Germinal center (tissue), 1 donor: ENCODE results near the gene SUMO4.

Experiments
- DNase-seq: peaks from one replicate; pipeline ENCODE4 v3.0.0; 2012; ENCODE audit warnings: mixed read lengths, low spot score

SUMO4 gene

DNA sequence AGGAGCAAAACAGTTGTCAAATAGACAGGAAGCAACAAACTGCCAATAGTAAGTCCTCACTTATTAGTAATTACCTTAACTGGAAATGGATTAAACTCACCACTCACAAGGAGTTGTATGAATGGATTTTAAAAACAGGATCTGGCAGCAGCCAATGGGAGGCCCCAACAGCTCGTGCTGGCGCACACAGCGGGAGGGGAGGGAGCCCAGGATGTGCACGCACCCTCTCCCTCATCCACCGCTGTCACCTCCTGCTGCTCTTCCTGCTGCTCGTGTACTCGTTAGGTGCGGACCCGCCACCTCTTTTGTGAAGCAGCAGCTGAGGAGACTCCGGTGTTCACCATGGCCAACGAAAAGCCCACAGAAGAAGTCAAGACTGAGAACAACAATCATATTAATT is at the start of gene SUMO4:
Gene SUMO4 (plus strand): TSS at position 213 of the 400 bp plus-strand sequence. CDS start 130 bp downstream, at position 343.
- no peak for DNase-seq

DNA sequence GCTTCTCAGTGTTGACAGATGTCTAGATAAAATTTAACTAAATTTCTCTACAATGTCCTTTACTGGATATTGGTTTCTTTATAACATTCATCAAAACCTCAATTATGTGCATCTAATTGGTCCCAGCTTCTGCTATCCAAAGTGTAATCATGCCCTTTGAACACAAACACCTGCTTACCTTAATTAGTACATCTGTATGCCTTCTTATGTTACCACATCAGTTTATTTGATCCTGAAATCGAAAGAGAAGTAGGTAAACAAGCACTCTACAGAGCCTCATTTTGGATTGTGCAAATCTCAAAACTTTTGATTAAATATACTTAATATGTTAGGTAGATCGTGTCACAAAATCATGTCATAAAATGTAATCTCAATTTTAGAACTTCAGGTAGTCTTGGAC is 46.1 kb upstream of the SUMO4 start:
- DNase-seq: no peak

DNA sequence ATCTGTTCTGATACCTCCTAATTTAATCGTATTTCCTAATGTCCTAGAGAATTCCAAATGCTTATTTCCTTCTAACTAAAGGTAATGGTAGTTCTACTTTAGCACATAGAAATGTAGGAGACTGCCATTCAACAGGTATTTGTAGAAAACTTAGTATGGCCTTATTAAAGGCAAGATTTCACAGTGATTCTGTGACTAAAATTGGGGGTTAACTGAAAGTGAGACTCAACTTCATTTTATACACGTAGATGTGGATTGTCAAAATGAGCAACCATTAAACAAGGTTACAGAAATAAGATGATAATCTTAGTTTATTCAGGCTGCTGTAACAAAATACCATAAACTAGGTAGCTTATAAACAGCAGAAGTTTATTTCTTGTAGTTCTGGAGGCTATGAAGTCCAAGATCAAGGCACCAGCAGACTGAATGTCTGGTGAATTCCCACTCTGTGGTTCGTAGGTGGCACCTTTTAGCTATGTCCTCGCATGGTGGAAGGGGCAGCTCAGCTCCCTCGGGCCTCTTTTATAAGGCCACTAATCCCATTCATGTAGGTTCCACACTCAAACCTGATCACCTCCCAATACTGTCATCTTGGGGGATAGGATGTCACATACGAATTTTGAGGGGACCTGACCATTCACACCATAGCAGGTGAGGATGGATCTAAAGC is 43.8 kb upstream of the SUMO4 start:
- DNase-seq: no peak

DNA sequence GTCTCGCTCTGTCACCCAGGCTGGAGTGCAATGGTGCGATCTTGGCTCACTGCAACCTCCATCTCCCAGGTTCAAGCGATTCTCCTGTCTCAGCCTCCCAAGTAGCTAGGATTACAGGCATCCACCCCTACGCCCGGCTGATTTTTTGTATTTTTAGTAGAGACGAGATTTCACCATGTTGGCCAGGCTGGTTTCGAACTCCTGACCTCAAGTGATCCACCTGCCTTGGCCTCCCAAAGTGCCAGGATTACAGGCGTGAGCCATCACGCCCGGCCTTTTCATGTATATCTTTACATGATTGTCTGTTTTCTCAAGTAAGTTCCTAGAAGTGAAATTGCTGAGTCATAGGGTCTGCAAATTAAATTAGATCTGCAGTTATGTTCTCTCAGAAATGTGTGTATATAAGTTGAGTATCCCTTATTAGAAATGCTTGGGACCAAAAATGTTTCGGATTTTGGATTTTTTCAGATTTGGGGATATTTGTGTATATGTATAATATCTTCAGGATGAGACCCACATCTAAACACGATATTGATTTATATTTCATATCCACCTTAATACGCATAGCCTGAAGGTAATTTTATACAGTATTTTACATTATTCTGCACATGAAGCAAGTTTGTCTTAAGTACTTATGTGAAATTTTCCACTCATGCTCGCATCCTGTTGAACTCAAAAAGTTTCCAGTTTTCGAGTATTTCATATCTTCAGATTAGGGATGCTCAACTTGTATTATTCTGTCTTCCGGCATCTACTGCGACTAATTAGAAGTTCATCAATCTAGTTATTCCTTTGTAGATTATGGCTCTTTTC is 42.1 kb upstream of the SUMO4 start:
- no peak for DNase-seq

DNA sequence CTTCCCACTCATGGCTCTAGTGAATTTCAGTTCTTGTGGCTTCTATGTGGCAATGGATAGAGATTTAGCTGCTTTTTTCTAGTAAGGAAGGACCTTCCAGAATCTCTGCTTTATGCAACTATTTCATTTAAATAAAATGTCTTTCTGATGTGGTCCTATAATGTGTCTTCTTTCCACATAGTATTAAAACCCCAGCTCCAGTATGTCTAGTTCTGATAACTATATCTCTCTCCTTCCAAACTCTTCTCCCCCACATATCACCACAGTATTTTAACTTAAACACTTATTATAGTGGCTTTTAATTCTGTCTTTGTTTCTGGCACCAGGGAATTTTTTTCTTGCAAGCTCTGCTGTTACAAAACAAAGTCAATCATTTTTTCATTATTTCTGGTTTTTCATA is 40.6 kb upstream of the SUMO4 start:
- no peak for DNase-seq

DNA sequence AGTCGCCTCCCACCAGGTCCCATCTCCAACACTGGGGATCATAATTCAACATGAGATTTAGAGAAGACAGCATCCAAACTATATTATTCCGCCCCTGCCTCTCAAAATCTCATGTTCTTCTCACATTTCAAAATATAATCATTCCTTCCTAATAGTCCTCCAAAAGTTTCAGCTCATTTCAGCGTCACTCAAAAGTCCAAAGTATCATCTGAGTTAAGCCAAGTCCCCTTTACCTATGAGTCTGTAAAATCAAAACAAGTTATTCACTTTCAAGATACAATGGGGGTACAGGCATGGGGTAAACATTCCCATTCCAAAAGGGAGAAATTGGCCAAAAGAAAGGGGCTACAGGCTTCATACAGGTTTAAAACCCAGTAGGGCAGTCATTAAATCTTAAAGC is 39.5 kb upstream of the SUMO4 start:
- no peak for DNase-seq

DNA sequence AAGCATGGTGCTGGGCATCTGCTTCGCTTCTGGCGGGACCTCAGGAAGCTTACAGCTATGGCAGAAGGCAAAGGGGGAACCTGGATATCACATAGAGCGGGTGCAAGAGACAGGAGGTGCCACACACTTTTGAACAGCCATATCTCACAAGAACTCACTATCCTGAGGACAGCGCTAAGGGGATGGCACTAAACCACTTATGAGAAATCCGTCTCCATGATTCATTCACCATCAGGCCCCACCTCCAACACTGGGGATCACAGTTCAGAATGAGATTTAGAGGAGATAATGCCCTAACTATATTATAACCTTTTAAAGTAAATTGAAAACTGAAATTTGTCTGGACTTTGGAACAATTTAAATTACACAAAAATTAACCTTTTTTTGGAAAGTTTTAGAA is 37.8 kb upstream of the SUMO4 start:
- DNase-seq: no peak

DNA sequence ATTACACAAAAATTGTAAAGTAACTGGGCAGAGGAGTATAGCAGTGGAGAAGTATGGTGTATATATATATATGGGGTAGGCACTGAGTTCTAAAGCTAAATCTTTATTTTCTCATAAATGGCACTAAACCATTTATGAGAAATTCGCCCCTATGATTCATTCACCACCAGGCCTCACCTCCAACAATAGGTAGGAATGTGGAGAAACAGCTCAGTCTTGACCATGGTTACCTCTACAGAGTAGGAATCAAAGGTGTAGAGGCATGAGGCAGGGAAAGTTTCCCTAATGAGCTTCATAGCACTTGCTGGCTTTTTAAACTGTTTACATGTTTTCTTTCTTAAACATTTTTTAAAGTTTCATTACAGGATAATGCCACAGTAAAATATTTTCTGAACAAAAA is 36.9 kb upstream of the SUMO4 start:
- DNase-seq: no peak

DNA sequence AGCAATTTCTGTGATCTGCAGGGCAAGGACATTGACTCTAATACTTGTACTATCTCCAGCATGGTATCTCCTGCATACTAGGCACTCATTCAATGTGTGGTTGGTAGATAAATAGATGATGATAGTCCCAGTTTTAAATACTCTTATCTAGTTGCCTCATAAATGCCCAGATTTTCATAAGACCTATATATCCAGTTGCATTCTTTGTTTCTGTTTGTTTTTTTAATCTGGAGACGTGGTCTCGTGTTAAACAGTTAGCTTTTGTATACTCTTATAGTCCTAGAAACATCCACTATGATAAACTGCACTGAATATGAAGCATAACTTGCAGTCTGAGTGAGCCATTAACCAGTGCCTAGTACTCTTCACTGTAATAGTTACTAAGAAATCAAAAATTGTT is 35.5 kb upstream of the SUMO4 start:
- DNase-seq: no peak

DNA sequence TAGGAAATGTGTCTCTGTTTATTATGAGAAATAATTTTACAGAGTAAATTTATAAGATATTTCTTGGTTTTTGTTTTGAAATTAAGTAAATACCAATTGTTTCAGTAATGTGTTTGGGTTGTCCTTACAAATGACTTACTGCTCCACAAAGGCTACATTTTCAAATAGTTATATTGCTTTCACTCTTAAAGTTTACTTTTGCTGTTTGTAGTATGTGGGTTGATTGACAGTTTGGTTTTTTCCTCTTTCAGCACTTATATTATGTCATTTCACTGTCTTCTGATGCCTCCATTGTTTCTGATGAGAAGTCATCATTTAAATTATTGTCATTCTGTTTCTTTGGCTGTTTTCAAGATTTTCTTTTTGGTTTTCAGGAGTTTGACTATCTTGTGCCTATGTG is 34.9 kb upstream of the SUMO4 start:
- no peak for DNase-seq

DNA sequence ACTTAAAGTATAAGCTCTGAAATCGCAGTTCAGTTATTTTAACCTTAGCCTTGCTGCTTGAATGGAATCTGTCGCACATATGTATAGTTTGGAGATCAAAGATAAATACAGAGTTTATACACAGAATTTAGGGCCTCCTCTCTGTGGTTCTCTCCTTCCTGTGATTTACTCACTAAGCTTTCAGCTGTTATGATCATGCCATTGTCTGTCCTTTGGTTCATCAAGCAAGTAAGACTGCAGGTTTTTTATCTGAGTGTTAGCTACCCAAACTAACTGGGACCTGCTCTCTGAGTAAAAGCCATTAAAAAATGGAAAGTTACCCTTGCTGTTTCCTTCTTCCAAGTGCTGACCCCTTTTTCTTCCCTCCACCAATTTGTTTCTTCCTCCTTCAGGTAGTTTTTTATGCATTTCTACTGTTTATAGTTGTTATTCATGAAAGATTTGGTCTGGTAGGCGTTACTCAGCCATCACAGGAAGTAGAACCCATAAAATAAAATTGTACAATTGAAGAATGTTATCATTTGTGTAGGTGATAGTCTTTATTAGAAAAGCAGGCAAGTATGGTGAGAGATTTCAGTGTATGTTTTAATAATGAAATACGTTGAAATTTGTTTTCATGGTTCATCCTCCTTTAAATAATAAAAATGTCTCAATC is 33.7 kb upstream of the SUMO4 start:
- DNase-seq: no peak

DNA sequence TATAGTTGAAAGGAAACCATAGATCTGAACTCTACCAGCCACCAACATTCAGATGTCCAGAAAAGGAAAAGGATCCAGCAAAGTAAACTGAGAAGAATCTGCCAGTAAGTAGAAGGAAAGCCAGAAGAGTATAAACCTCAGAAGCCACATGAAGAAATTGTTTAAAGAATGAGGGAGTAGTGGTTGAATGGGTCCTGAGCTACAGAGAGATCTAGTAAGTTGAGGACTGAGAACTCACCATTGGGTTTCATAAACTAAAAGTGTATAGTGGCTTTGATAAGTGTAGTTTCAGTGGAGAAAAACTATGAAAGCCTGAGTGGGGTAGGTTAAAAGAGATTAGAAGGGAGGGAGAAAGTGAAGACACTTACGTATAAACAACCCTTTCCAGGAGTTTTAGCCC is 32.0 kb upstream of the SUMO4 start:
- no peak for DNase-seq

DNA sequence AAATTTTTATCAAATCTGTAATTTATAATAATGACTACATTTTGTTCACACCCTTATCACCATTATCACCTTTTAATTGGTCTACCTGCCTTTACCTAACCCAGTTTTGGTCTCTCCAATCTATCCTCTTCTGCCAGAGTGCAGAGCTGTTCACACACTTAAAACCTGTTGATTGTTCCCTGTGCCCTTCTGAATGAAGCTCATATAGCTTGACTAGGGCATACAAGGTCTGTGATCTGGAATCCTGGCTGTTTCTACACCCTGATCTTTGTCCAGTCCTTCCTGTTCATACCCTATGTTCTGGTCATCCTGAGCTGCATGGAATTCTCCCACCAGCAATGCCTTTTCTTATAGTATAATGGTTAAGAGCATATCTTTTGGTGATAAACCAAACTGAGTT is 28.9 kb upstream of the SUMO4 start:
- DNase-seq: no peak

DNA sequence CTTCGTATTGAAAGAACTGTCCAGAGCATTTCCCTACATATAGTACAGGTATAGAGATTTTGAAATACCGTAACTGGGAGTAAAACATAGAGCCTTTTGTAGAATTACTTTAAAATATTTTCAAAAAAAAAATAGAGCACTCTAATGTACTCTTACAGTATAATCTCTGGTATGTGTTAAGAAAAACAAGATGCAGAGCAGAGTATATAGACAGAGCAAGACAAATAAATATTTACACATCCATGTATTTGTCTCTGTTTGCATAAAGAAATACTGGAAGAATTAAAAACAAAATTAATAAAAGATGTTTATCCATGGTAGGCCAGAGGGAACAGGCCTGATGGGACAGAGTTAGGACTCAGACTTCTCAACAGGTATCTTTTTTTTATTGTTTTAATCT is 28.0 kb upstream of the SUMO4 start:
- DNase-seq: no peak

DNA sequence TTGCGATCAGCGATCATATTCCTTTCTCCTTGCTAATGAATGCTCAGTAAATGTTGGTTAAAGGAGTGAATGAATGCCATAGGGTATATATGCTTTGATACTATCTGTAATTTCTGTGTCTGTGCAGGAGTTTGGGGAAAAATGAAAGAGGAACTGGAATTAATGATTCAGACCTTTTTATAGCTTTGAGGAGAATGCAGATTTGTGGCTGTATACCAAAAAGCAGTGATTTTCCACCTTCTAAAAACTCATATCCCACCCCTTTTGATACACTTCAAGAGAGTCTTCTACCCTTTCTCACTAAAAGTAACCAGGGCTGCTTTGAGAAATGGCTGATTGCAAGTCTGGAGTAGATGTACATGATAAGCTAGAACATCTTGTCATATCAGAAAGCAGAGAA is 26.6 kb upstream of the SUMO4 start:
- DNase-seq: no peak

DNA sequence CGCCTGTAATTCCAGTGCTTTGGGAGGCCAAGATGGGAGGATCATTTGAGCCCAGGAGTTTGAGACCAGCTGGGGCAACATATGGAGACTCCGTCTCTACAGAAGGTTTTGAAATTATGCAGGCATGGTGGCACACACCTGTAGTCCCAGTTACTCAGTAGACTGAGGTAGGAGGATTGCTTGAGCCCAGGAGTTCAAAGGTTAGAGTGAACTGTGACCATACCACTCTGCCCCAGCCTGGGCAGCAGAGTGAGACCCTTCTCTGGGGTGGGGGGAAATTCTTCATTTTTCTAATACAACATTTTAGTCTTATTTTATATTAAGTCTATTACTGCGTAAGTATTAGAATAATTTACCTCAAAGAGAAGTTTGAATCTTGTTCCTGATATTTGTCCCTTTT is 20.1 kb upstream of the SUMO4 start:
- DNase-seq: no peak

DNA sequence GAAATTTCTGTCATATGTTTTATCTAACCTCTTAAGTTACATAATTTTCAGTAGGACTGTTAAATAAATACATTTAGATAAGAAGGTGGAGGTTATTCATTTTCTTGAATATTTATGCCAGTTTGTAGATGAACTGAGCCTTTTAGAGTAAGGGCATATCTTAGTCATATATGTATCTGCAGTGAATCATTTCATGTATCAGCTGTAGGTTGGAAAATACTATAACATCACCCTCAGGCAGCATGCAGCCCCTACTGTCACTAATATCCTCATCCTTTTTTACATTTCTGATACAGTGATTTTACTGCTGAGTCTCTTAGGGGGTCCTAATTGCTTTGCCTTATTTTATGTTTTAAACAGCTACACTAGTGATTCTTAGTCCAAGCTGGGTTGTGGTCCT is 19.5 kb upstream of the SUMO4 start:
- DNase-seq: no peak

DNA sequence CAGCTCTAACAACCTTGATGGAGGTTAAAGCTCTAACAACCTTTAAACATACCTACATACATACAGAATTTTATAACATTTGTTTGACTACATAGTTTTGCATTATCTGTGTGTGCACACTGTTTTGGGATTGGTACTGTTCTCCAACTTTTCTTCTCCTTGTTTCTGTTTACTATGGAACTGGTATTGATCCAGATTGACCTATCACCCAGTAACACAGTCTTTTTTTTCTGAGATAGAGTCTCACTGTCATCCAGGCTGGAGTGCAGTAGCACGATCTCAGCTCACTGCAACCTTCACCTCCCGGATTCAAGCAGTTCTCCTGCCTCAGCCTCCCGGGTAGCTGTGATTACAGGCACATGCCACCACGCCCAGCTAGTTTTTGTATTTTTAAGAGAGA is 16.7 kb upstream of the SUMO4 start:
- DNase-seq: no peak

DNA sequence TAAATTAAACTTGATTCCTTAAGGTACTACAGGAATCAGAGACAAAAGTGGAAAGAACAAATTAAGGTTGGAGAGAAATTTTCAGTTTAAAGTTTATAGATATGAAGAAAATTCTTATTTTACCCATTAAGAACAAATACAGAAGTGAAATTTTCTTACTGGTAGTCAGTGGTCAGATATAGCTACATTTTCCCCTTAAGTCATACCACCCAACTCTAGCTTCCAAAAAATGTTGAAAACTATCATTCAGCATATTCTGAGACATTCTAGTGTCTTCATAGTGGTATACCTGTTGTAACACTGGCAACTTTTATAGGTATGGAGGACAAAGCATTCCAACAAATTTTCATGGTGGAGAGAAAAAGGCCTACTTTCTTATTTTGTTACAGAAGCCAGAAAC is 15.6 kb upstream of the SUMO4 start:
- no peak for DNase-seq

DNA sequence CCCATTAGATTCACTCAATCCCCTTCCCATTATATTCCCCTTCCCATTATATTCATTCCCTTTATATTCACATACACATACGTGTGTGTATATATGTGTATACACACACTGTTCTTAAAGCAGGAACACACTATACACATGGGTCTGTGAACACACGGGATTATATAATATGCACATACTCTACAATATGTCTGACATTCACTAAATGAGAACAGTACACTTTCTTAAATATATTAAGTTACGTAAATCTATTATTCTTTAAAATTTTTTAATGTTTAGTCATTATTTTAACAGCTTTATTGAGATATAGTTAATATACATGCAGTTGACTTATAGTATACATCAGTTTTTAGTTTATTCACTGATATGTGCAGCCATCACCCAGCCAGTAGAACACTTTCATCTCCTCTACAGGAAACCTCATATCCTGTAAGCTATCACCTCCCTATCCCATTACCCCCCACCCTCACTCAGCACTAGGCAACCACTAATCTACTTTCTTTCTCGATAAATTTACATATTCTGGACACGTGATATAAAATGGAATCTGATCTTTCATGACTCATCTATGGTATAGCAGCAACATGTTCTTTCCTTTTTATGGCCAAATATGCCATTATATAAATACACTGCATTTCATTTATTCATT is 13.9 kb upstream of the SUMO4 start:
- DNase-seq: no peak

DNA sequence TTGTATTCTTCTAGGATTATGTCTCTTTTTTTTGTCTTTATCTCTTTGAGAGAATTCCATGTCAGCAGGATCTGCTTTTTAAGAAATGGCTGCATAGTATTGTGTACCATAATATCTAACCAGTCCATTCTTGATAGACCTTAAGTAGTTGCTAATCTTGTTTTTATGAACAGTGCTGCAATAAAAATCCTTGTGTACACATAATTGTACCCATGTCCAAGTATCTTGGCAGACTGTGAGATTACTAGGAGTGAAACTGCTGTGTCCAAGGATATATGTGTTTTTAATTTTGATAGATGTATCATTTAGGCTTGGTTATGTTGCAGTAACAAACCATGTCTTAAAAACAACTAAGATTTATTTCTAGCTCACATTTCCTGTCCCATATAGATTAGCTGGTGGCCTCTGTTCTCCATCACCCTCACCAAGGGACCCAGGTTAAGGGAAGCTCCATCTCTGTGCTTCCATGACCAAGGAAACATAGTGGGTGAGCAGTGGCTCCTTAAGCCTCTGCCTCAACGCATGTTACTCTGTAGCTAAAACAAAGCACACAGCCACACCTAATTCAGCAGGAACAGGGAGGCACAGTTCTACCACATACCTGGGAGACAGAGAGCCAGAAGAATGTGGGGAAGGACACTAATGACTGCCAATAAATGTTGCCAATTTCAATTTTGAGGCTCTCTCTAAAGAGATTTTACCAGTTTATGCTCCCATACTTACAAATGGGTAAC is 12.1 kb upstream of the SUMO4 start:
- DNase-seq: no peak
